ENCODE data around the gene SLC25A21.

DNA sequence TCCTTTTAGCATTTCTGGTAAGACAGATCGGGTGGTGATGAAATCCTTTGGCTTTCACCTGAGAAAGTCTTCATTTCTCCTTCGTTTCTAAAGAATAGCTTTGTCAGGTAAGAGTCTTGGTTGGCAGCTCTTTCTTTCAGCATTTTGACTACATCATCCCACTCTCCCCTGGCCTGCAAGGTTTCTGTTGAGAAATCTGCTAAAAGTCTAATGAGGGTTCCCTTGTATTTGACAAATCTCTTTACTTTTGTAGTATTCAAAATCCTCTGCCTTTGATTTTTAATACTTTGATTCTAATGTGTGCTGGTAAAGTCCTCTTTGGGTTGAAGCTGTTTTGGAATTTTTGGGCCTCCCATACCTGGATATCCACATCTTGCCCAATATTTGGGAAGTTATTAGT, 390.5 kb downstream of the SLC25A21 start:
- TF ChIP-seq, protein P1, sequence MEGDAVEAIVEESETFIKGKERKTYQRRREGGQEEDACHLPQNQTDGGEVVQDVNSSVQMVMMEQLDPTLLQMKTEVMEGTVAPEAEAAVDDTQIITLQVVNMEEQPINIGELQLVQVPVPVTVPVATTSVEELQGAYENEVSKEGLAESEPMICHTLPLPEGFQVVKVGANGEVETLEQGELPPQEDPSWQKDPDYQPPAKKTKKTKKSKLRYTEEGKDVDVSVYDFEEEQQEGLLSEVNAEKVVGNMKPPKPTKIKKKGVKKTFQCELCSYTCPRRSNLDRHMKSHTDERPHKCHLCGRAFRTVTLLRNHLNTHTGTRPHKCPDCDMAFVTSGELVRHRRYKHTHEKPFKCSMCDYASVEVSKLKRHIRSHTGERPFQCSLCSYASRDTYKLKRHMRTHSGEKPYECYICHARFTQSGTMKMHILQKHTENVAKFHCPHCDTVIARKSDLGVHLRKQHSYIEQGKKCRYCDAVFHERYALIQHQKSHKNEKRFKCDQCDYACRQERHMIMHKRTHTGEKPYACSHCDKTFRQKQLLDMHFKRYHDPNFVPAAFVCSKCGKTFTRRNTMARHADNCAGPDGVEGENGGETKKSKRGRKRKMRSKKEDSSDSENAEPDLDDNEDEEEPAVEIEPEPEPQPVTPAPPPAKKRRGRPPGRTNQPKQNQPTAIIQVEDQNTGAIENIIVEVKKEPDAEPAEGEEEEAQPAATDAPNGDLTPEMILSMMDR (IDR thresholded peaks at IDR 0.05), result no peak
- TF ChIP-seq POLR2A (IDR thresholded peaks at IDR 0.05) (no peak), EP300 (IDR thresholded peaks at IDR 0.05) (no peak), POLR2AphosphoS5 (IDR thresholded peaks at IDR 0.05) (no peak)
